PFSK-1 (cell line): ENCODE results near the gene CLMN.

Experiments
- POLR2AphosphoS5 ChIP-seq: IDR thresholded peaks from 2 replicates; pipeline ENCODE4 v1.6.1; 2012; ENCODE audit warnings: low read depth, mild to moderate bottlenecking, control low read depth, low read length, moderate library complexity
- SIN3A ChIP-seq: IDR thresholded peaks from 2 replicates; pipeline ENCODE4 v1.6.1; 2012; ENCODE audit warnings: mild to moderate bottlenecking, low read length, moderate library complexity, borderline replicate concordance; ENCODE audit not compliant: insufficient read depth
- TAF1 ChIP-seq: IDR thresholded peaks from 2 replicates; pipeline ENCODE4 v1.6.1; 2012; ENCODE audit warnings: low read length, control low read depth, borderline replicate concordance; ENCODE audit not compliant: insufficient read depth
- TF ChIP-seq, protein P1 (sequence below), 2 experiments: IDR thresholded peaks; 2 replicates each; pipeline versions ENCODE4 v1.6.1 to v1.8.0; 2011 to 2012; ENCODE audit warnings: low read depth in 2 of 2, low read length in 2 of 2, control low read depth in 1 of 2, inconsistent platforms in 1 of 2, mild to moderate bottlenecking in 1 of 2, moderate library complexity in 1 of 2; ENCODE audit not compliant: insufficient read depth in 1 of 2

DNA sequence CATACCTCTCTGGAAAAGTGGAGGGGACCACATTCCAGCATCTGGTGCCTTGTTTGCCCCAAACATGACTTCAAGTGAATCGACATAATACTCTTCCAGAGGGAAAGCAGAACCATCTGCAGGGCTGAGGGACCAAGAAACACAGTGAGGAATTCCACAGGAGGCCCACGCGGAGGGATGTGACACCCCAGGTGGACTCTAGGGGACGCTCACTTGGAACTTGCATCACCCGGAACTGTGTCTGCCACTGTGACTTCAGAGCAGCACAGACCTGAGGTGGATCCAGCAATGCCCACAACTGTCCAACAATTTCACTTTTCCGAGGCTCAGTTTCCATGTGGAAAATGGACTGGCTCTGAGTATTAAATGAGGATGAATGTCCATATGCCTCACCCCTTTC is 14.3 kb upstream of the CLMN start:
- TF ChIP-seq, protein P1, sequence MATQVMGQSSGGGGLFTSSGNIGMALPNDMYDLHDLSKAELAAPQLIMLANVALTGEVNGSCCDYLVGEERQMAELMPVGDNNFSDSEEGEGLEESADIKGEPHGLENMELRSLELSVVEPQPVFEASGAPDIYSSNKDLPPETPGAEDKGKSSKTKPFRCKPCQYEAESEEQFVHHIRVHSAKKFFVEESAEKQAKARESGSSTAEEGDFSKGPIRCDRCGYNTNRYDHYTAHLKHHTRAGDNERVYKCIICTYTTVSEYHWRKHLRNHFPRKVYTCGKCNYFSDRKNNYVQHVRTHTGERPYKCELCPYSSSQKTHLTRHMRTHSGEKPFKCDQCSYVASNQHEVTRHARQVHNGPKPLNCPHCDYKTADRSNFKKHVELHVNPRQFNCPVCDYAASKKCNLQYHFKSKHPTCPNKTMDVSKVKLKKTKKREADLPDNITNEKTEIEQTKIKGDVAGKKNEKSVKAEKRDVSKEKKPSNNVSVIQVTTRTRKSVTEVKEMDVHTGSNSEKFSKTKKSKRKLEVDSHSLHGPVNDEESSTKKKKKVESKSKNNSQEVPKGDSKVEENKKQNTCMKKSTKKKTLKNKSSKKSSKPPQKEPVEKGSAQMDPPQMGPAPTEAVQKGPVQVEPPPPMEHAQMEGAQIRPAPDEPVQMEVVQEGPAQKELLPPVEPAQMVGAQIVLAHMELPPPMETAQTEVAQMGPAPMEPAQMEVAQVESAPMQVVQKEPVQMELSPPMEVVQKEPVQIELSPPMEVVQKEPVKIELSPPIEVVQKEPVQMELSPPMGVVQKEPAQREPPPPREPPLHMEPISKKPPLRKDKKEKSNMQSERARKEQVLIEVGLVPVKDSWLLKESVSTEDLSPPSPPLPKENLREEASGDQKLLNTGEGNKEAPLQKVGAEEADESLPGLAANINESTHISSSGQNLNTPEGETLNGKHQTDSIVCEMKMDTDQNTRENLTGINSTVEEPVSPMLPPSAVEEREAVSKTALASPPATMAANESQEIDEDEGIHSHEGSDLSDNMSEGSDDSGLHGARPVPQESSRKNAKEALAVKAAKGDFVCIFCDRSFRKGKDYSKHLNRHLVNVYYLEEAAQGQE (IDR thresholded peaks at IDR 0.05; ENCODE audit: insufficient read depth in 1 of 2, low read depth in 2 of 2, low read length in 2 of 2) = no peak
- TF ChIP-seq POLR2AphosphoS5 (no peak), SIN3A (no peak), TAF1 (no peak)
